ENCODE results near the gene TMED6. TPM values are rescaled to one million over a fixed set of nuclear protein-coding genes. Genes with fewer than 3 reads are reported as not detected.

TMED6 gene
- total and polyA plus RNA-seq, 2 donors from 2014 or later, result 2.6 to 11.5 TPM

DNA sequence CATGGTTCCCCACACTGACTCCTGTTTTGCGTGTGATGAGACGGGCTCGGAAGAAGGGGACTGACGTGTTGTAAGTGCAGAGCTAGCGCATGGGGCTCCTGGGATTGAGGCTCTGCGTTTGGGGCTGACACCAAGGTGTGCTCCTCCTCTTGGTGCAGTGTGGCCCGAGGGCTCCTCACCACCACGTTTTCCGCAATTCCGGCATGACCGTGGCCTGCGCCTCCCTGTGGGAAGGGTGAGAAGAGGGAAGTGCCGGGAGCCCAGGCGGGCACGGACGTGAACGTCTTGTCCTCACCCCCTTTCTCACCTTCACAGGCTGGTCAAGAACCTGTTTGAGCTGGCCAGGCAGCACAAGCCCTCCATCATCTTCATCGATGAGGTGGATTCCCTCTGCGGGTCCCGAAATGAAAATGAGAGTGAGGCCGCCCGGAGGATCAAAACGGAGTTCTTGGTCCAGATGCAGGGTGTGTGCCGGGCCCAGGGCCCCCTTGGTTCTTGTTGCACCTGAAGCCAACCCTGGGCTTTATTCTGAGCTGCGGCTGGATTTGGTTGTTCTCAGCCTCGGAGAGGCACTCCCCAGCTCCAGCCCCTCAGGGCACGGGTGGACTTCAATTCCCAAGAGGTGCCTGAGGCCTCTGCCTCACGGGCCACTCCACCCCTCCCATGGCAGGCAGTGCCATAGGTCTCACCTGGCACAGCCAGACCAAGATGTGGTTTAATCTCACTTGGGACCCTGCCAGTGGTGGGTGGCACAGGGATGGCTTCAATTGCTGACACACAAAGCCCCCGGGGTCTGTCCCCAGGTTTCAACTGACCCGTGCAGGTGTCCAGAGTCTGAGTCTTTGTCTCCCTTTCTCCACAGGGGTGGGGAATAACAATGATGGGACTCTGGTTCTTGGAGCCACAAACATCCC, 31.5 kb downstream of the TMED6 start:
- Histone ChIP-seq H3K4me1 (ENCODE audit: control insufficient read depth in 2 of 3, insufficient read depth in 2 of 3, low read depth in 1 of 3, low read length in 3 of 3) (peaks cover 0 to 18% (median 14%) of the 10 kb centered on the region in 3 donors), H3K27me3 (ENCODE audit: control insufficient read depth, insufficient read depth, low read length) (no peaks in the 10 kb centered on the region), H3K9me3 (ENCODE audit: control insufficient read depth in 2 of 3, insufficient read depth in 1 of 3, low read length in 3 of 3) (no peaks in the 10 kb centered on the region), H3K9ac (ENCODE audit: low read length in 3 of 3) (no peak overlapping the region), H3K36me3 (ENCODE audit: control insufficient read depth in 2 of 3, insufficient read depth in 3 of 3, low read length in 3 of 3) (peaks cover 7 to 67% (median 59%) of the 10 kb centered on the region in 3 donors), H3K27ac (ENCODE audit: low read depth in 2 of 2, low read length in 2 of 2) (no peak overlapping the region), H3K4me3 (ENCODE audit: low read length in 3 of 3) (no peak overlapping the region)
- DNase-seq, result no peak
- FAIRE-seq, result no peak
- TF ChIP-seq CTCF (IDR thresholded peaks at IDR 0.05; ENCODE audit: borderline replicate concordance, extremely low read depth, insufficient read depth), result no peak
- intact Hi-C loops (cut with DNase I), result no loop called here

GRCh38 chr16:69319381-69319780, 32.2 kb downstream of the TMED6 start:
- TF ChIP-seq CTCF (IDR thresholded peaks at IDR 0.05; ENCODE audit: borderline replicate concordance, extremely low read depth, insufficient read depth), result no peak
- H3K4me1 ChIP-seq (ENCODE audit: control insufficient read depth in 2 of 3, insufficient read depth in 2 of 3, low read depth in 1 of 3, low read length in 3 of 3), result peaks cover 0 to 12% (median 10%) of the 10 kb centered on the region in 3 donors
- DNase-seq (no peak), FAIRE-seq (no peak)
- H3K9ac ChIP-seq (ENCODE audit: low read length in 3 of 3), result no peak overlapping the region
- H3K9me3 ChIP-seq (ENCODE audit: control insufficient read depth in 2 of 3, insufficient read depth in 1 of 3, low read length in 3 of 3), result no peaks in the 10 kb centered on the region
- H3K27me3 ChIP-seq (ENCODE audit: control insufficient read depth, insufficient read depth, low read length), result no peaks in the 10 kb centered on the region
- intact Hi-C loops (cut with DNase I), result no loop called here
- H3K36me3 ChIP-seq (ENCODE audit: control insufficient read depth in 2 of 3, insufficient read depth in 3 of 3, low read length in 3 of 3), result peaks cover 7 to 61% (median 53%) of the 10 kb centered on the region in 3 donors
- no peak overlapping the region for H3K27ac ChIP-seq (ENCODE audit: low read depth in 2 of 2, low read length in 2 of 2)
- H3K4me3 ChIP-seq (ENCODE audit: low read length in 3 of 3), result no peak overlapping the region

- Histone ChIP-seq H3K27ac (ENCODE audit: low read depth in 2 of 2, low read length in 2 of 2) (peak overlapping the region in 1 of 2 donors; percentile 14), H3K4me1 (ENCODE audit: control insufficient read depth in 2 of 3, insufficient read depth in 2 of 3, low read depth in 1 of 3, low read length in 3 of 3) (peaks cover 0 to 7% (median 6%) of the 10 kb centered on the region in 3 donors), H3K9me3 (ENCODE audit: control insufficient read depth in 2 of 3, insufficient read depth in 1 of 3, low read length in 3 of 3) (no peaks in the 10 kb centered on the region), H3K36me3 (ENCODE audit: control insufficient read depth in 2 of 3, insufficient read depth in 3 of 3, low read length in 3 of 3) (peaks cover 7 to 61% (median 51%) of the 10 kb centered on the region in 3 donors), H3K9ac (ENCODE audit: low read length in 3 of 3) (no peak overlapping the region), H3K4me3 (ENCODE audit: low read length in 3 of 3) (no peak overlapping the region), H3K27me3 (ENCODE audit: control insufficient read depth, insufficient read depth, low read length) (no peaks in the 10 kb centered on the region)
- DNase-seq (no peak), FAIRE-seq (no peak)
- intact Hi-C loops (cut with DNase I), result no loop called here
- no peak for TF ChIP-seq CTCF (IDR thresholded peaks at IDR 0.05; ENCODE audit: borderline replicate concordance, extremely low read depth, insufficient read depth)
Observed at GRCh38 chr16:69318911-69319289, 32.7 kb downstream of the TMED6 start.

Measured in kidney (tissue), 14 donors.